RCC 7860 (cell line): ENCODE data around the gene MLXIPL.
"Not testable (repeated sequence)": the region's sequence is repeated elsewhere in the genome, so short reads cannot be mapped to it uniquely, and the experiment has no call there.

Experiments used
- DNase-seq: peaks from one replicate; pipeline ENCODE4 v3.0.0-alpha.2; 2015; ENCODE audit warnings: low spot score
- FAIRE-seq: peaks from 2 replicates; lab custom pipeline; 2012; peaks lifted over from hg19 to GRCh38; lab: Jason Lieb, UNC

MLXIPL gene

DNA sequence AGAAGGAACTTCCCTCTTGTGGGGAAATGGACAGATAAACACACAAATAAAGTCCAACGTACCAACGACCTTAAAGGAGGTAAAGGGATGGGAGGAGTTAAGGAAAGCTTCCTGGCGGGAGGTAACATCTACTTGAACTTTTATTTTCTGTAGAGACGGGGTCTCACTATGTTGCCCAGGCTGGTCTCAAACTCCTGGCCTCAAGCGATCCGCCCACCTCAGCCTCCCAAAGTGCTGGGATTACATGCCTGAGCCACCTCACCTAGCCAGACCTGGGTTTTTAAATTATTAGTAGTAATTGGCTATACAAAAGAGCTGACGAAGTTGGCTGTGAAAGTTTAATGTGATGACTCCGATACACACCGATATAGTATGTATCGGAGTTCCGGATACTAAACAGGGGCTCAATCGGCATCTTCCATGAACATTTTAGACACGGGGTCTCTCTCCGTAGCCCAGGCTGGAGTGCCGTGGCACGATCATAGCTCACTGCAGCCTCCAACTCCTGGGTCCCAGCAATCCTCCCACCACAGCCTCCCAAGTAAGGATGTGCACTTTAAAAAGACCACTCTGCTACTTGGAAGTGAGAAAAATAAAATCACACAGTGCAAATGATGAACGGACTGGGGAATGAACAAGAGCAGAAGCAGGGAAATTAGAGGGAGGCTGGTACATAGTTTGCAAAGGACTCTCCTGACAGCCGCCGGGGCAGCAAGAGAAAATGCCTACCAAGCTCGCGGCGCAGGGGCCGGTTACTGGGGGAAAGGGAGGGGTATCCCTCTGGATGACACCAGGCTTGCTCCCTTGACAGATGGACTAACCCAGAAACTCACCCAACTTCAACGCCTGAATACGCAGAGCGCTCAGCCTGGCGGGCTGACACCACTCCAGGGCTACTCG is 67.9 kb downstream of the MLXIPL start:
- DNase-seq (no peak), FAIRE-seq (no peak)

DNA sequence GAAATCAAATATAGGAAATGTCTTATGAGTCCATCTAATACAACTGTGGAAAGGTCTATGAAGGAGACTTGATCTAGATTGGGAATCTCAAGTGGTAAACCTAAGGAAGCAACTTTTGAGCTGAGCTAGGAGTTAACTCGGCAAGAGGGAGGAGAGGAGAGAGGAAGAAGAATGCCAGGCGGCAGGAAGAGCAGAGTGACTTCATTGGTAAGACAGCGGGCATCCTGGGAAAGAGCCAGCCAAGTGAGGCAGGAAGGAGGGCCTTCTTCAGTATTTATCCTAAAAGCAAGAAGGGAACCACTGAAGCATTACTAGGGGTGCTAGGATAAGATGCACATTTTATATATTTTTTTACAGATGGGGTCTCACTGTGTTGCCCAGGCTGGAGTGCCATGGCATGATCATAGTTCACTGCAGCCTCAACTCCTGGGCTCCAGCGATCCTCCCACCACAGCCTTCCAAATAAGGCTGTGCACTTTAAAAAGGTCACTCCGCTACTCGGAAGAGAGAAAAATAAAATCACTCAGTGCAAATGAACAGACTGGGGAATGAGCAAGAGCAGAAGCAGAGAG is 68.8 kb downstream of the MLXIPL start:
- DNase-seq: peak; percentile 63
- FAIRE-seq: peak; percentile 70

DNA sequence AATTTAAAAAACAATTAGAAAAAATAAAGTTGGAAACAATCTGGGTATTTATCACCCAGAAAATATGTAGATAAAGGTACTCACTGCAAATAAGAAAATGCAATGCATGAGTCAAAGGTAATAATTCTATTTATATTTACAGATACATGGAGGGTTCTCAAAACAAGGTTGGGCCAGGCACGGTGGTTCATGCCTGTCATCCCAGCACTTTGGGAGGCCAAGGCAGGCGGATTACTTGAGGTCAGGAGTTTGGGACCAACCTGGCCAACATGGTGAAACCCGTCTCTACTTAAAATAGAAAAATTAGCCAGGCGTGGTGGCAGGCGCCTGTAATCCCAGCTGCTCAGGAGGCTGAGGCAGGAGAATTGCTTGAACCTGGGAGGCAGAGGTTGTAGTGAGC is 74.2 kb downstream of the MLXIPL start:
- DNase-seq, FAIRE-seq: not testable (repeated sequence)

DNA sequence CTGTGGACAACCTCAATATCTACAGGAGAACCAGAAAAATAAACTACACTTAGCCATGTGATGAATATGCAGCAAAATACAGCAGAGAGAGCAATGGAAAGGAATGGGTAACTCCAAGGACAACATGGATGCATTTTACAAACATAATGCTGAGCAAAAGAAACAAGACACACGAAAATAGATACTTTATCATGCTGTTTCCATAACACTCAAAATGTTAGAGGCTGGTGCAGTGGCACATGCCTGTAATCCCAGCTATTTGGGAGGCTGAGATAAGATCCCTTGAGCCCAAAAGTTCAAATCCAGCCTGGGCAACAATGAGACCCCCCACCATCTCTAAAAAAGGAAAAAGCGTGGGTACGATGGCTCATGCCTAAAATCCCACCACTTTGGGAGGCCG is 75.1 kb downstream of the MLXIPL start:
- no peak for DNase-seq
- FAIRE-seq: no peak

DNA sequence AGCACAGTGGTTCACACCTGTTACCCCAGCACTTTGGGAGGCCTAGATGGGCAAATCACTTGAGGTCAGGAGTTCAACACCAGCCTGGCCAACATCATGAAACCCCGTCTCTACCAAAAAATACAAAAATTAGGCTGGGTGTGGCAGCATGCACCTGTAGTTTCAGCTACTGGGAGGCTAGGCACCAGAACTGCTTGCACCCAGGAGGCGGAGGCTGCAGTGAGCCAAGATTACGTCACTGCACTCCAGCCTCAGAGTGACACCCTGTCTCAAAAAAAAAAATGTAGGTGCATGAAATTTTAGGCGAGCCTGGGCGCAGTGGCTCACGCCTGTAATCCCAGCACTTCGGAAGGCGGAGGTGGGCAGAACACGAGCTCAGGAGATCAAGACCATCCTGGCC is 76.5 kb downstream of the MLXIPL start:
- FAIRE-seq: no peak
- no peak for DNase-seq

DNA sequence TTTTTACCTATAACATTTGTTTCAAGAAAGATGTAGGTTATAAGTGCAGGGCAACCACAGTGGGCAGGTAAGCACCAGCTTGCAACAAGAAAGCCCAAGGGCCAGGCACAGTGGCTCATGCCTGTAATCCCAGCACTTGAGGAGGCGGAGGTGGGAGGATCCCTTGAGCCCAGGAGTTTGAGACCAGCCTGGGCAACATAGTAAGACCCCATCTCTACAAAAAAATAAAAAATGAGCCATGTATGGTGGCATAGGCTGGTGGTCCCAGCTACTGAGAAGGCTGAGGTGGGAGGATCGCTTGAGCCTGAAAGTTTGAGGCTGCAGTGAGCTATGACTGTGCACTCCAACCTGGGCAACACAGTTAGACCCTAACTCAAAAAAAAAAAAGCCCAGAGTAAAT is 79.6 kb downstream of the MLXIPL start:
- DNase-seq: no peak
- FAIRE-seq: no peak
